ENCODE measurements around the gene NDRG3.
"Not testable (repeated sequence)": the region's sequence is repeated elsewhere in the genome, so short reads cannot be mapped to it uniquely, and the experiment has no call there.

Gene NDRG3

GRCh38 chr20:36703530-36703929, 42.4 kb downstream of the NDRG3 start:
- FAIRE-seq (no peak), DNase-seq (ENCODE audit: insufficient read length, low spot score) (no peak)

GRCh38 chr20:36700438-36700837, 45.5 kb downstream of the NDRG3 start:
- no peak for FAIRE-seq
- no peak for DNase-seq (ENCODE audit: insufficient read length, low spot score)

- FAIRE-seq; DNase-seq (ENCODE audit: insufficient read length, low spot score): not testable (repeated sequence)
These were observed 50.4 kb downstream of the NDRG3 start for GRCh38 chr20:36695467-36695866.

GRCh38 chr20:36688630-36689029, 57.3 kb downstream of the NDRG3 start:
- FAIRE-seq, result no peak
- DNase-seq (ENCODE audit: insufficient read length, low spot score), result no peak

GRCh38 chr20:36687850-36688249, 58.0 kb downstream of the NDRG3 start:
- FAIRE-seq (no peak), DNase-seq (ENCODE audit: insufficient read length, low spot score) (no peak)

- no peak for FAIRE-seq
- no peak for DNase-seq (ENCODE audit: insufficient read length, low spot score)
These were observed 58.9 kb downstream of the NDRG3 start for GRCh38 chr20:36686944-36687343.

- DNase-seq (ENCODE audit: insufficient read length, low spot score) (no peak), FAIRE-seq (no peak)
These were observed 59.4 kb downstream of the NDRG3 start for GRCh38 chr20:36686504-36686903.

- DNase-seq (ENCODE audit: insufficient read length, low spot score) (no peak), FAIRE-seq (no peak)
These were observed 61.1 kb downstream of the NDRG3 start for GRCh38 chr20:36684747-36685146.

GRCh38 chr20:36682311-36682710, 63.6 kb downstream of the NDRG3 start:
- FAIRE-seq, result no peak
- DNase-seq (ENCODE audit: insufficient read length, low spot score), result no peak

GRCh38 chr20:36677422-36677771, 68.5 kb downstream of the NDRG3 start:
- FAIRE-seq, result no peak
- no peak for DNase-seq (ENCODE audit: insufficient read length, low spot score)

- no peak for FAIRE-seq
- no peak for DNase-seq (ENCODE audit: insufficient read length, low spot score)
These were observed 69.0 kb downstream of the NDRG3 start for GRCh38 chr20:36676701-36677421.

- not testable (repeated sequence) for FAIRE-seq; DNase-seq (ENCODE audit: insufficient read length, low spot score)
These were observed 70.3 kb downstream of the NDRG3 start for GRCh38 chr20:36675545-36675944.

GRCh38 chr20:36672991-36673390, 72.9 kb downstream of the NDRG3 start:
- DNase-seq (ENCODE audit: insufficient read length, low spot score), result no peak
- no peak for FAIRE-seq

GRCh38 chr20:36670665-36671357, 75.1 kb downstream of the NDRG3 start:
- no peak for FAIRE-seq

GRCh38 chr20:36666181-36666740, 79.6 kb downstream of the NDRG3 start:
- DNase-seq (ENCODE audit: insufficient read length, low spot score) (no peak), FAIRE-seq (no peak)

More at GRCh38 chr20:36670665-36671357, 75.1 kb downstream of the NDRG3 start:
- no peak for DNase-seq (ENCODE audit: insufficient read length, low spot score)

- DNase-seq (ENCODE audit: insufficient read length, low spot score) (no peak), FAIRE-seq (no peak)
These were observed 82.9 kb downstream of the NDRG3 start for GRCh38 chr20:36663031-36663430.

- no peak for DNase-seq (ENCODE audit: insufficient read length, low spot score)
- no peak for FAIRE-seq
These were observed 87.6 kb downstream of the NDRG3 start for GRCh38 chr20:36658300-36658699.

GRCh38 chr20:36656733-36657132, 89.2 kb downstream of the NDRG3 start:
- DNase-seq (ENCODE audit: insufficient read length, low spot score), result no peak
- no peak for FAIRE-seq

- no peak for DNase-seq (ENCODE audit: insufficient read length, low spot score)
- no peak for FAIRE-seq
These were observed 90.9 kb downstream of the NDRG3 start for GRCh38 chr20:36655004-36655403.

GRCh38 chr20:36654506-36654905, 91.4 kb downstream of the NDRG3 start:
- FAIRE-seq, result no peak

GRCh38 chr20:36653456-36653855, 92.4 kb downstream of the NDRG3 start:
- no peak for FAIRE-seq
- DNase-seq (ENCODE audit: insufficient read length, low spot score), result no peak

More at GRCh38 chr20:36654506-36654905, 91.4 kb downstream of the NDRG3 start:
- DNase-seq (ENCODE audit: insufficient read length, low spot score), result no peak
